ENCODE results near the gene TLCD3B.
A peak's percentile ranks its signal among the peaks of the same experiment; 100 is the strongest.

The TLCD3B gene

DNA sequence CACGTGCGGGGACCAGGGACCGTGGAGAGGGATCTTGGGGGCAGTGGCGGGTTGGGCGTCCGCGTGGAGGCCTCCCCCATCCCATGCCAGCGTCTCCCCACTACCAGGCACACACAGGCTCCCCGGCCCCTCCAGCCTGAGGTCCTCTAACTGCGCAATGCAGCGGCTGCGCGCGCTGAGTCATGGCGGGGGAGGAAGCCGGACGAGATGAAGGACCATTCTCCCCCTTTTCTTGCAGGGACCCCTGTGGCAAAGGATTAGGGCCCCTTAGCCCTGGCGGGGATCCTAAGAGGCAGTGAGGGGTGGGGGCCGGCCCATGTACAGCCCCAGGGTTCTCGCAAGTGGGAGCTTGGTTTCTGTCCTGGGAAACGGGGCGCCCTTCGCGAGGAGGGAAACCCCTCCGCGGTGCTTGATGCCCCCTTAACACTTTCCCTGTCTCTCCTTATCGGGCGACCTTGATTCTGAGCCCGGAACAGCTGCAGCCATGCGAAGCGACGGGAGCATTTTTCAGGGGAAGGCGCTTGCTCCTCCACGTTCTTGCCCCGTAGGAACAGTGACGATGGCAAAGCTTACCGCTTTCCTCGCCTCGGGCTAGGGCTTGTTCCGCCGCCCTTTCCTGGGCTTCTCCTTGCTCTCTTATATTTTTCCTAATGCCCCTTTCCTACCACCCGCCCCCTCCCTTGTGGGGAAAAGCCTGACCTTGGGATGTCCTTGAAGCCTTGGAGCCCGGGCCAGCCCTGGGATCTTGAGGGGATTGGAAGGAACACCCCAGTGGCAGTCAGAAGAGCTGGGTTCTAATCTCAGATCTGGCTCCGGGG lies 35.1 kb upstream of the TLCD3B start:
- peak overlapping the region; percentile 99 to 100 for H3K27ac ChIP-seq
- peak overlapping the region; percentile 80 for H3K4me3 ChIP-seq
- no peak for DNase-seq (ENCODE audit: low spot score)
- TF ChIP-seq, protein P1, sequence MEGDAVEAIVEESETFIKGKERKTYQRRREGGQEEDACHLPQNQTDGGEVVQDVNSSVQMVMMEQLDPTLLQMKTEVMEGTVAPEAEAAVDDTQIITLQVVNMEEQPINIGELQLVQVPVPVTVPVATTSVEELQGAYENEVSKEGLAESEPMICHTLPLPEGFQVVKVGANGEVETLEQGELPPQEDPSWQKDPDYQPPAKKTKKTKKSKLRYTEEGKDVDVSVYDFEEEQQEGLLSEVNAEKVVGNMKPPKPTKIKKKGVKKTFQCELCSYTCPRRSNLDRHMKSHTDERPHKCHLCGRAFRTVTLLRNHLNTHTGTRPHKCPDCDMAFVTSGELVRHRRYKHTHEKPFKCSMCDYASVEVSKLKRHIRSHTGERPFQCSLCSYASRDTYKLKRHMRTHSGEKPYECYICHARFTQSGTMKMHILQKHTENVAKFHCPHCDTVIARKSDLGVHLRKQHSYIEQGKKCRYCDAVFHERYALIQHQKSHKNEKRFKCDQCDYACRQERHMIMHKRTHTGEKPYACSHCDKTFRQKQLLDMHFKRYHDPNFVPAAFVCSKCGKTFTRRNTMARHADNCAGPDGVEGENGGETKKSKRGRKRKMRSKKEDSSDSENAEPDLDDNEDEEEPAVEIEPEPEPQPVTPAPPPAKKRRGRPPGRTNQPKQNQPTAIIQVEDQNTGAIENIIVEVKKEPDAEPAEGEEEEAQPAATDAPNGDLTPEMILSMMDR (IDR thresholded peaks at IDR 0.05), result no peak

DNA sequence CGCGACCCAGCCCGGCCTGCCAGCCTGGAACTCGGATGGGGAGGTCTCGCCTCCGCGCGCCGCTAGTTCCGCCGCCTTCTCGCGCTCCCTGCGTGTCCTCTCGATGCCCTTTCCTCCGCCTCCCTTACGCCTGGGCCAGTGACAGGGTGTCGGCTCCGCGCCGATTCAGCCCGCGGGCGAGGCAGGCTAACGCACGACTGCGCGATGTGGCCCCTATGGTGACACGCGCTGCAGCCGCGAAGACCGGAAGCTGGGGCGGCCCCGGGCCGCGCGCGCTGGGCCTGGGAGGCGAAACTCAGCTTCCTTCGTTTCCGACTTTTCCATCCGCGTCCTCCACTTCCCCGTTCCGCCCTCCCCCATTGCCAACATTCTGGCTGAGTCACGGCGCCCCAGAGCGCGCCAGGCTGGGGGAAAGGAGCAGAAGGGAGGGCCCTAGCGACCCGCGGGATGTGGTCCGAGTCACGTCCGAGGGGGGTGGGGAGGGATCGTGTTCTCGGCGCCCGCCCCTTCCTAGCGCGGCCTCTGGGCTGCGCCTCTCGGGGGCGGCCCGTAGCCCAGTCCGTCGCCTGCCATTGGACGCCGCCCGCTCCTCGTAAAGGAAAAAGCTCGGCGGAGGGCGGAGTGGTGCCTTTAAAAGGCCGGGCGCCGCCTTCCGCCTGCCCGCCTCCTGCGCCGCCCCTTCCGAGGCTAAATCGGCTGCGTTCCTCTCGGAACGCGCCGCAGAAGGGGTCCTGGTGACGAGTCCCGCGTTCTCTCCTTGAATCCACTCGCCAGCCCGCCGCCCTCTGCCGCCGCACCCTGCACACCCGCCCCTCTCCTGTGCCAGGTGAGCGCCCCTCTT lies 34.3 kb upstream of the TLCD3B start, which contains the start of gene ALDOA:
Gene ALDOA, plus strand, starts transcription at position 659 of the 841 bp plus-strand sequence. CDS start 1,138 bp downstream, outside the sequence.
- Histone ChIP-seq H3K4me3 (peak within 1 kb of the TSS; percentile 80), H3K27ac (peak within 1 kb of the TSS; percentile 99 to 100)
- TF ChIP-seq, protein P1 (IDR thresholded peaks at IDR 0.05), result no peak
- DNase-seq (ENCODE audit: low spot score), result peak; percentile 99

DNA sequence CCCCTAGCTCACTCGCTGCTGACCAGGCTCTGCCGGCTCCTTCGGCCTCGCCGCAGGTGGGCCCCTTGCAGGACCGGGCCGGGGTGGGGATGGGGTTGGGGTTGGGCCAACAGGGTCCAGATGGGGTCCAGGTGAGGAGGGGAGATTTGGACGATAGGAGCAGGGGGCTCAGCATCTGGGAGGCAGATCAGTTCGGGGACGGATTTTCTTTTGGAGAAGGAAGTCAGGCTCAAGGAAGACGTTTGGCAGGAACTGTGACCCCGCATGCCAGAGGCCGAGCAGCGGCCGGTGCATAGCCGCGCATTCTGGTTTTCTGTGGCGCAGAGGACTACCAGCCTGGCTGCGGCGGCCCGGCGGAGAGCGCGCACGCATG lies 33.6 kb upstream of the TLCD3B start:
- Histone ChIP-seq H3K27ac (peak overlapping the region; percentile 99 to 100), H3K4me3 (peak overlapping the region; percentile 80)
- DNase-seq (ENCODE audit: low spot score), result no peak
- TF ChIP-seq, protein P1 (IDR thresholded peaks at IDR 0.05), result no peak

DNA sequence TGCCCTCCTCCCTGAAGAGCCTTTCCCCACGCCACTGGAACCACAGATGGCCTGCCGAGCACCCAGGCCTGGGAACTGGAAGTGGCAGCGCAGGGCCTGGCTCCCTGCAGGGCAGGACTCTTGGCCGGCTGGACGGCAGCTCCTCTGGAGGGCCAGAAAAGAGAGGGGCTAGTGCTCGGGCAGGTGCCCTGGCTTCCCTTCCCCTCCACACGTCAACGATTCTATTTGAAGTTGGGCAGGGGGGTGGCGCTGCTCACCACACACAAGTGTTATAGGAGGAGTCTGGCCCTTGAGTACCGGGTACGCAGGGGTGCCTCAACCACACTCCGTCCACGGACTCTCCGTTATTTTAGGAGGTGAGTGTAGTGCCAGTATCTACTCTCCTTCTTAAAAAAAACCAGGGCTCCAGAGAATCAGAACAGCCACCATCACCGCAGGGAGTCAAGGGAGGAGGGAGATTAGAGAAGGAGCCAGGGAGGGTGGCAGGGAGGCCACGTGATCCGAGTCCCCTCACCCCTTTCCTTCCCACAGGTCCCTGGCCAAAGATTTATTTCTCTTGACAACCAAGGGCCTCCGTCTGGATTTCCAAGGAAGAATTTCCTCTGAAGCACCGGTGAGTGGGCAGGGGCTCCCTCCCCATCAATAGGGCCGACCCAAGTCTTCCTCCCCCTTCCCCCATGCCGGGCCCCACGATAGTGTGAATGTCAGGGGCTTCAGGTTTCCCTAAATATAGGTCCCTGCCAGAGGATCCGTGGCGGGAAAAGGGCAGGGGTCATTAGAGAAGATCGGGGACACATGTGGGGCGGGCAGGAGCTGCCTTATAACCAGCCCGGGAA lies 33.0 kb upstream of the TLCD3B start:
- TF ChIP-seq, protein P1 (IDR thresholded peaks at IDR 0.05), result no peak
- Histone ChIP-seq H3K4me3 (peak overlapping the region; percentile 80), H3K27ac (peak overlapping the region; percentile 99 to 100)
- peak; percentile 87 for DNase-seq (ENCODE audit: low spot score)

DNA sequence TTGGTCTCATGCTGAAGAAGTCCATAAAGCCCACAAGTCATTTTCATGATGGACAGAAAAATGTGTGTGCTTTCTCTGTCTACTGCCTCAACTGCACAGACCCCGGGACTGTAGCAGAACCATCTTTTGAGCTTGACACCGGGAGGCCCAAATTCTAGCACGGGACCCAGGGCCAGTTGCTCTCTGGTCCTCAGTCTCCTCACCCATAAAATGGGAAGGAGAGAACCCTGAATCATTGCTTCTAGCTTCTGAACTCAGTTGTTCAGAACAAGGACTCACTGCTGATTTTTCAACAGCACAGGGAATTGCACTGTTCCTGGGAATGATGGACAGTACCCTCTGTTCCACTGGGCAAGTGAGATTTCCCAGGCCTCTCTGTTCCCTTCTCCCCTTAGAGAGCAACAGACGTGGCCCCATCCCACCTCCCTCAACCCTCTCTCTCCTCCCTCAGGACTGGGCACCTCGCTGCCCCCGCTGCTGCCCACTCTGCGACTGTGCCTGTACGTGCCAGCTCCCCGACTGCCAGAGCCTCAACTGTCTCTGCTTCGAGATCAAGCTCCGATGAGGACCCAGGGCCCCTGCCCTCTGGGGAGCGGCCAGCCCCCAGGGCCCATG lies 32.3 kb upstream of the TLCD3B start:
- TF ChIP-seq, protein P1 (IDR thresholded peaks at IDR 0.05), result no peak
- peak overlapping the region; percentile 80 for H3K4me3 ChIP-seq
- DNase-seq (ENCODE audit: low spot score), result no peak
- H3K27ac ChIP-seq, result peak overlapping the region; percentile 99 to 100

DNA sequence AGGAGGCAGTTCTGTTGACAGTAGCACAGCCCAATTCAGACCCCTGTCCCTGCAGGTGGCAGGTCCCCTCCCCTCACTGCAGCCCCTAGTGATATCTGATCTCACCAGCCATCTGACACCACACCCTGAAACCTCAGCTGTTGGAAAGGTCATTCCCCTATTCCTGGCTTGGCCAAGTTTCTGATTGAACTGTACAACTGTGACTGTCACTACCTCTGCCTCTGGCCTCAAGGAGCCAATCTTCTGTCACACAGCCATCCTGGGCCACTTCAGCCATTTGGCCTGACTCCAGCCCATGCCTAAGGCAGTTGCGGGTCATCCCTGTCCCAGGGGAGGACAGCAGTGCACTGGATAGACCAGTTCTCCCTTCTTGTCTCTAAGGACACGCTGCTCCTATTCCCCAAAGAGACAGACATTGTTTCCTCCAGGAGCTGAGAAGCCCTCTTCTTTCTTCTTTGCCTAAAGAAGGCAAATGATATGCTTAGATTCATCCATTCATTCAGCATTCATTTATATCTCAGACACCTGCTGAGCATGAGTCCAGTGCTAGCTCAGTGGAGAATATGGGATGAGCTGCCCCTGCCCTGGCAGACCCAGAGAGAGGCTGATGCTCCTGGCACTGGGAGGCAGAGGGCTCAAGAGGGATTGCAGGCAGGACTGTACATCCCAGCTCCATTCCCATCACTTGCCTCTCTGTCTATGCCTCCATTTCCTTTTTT lies 29.9 kb upstream of the TLCD3B start:
- TF ChIP-seq, protein P1 (IDR thresholded peaks at IDR 0.05), result no peak
- Histone ChIP-seq H3K27ac (no peak overlapping the region), H3K4me3 (no peak overlapping the region)
- DNase-seq (ENCODE audit: low spot score), result no peak
